ENCODE data around the gene CUL1.
"Not testable (repeated sequence)": the region's sequence is repeated elsewhere in the genome, so short reads cannot be mapped to it uniquely, and the experiment has no call there.

Gene CUL1

DNA sequence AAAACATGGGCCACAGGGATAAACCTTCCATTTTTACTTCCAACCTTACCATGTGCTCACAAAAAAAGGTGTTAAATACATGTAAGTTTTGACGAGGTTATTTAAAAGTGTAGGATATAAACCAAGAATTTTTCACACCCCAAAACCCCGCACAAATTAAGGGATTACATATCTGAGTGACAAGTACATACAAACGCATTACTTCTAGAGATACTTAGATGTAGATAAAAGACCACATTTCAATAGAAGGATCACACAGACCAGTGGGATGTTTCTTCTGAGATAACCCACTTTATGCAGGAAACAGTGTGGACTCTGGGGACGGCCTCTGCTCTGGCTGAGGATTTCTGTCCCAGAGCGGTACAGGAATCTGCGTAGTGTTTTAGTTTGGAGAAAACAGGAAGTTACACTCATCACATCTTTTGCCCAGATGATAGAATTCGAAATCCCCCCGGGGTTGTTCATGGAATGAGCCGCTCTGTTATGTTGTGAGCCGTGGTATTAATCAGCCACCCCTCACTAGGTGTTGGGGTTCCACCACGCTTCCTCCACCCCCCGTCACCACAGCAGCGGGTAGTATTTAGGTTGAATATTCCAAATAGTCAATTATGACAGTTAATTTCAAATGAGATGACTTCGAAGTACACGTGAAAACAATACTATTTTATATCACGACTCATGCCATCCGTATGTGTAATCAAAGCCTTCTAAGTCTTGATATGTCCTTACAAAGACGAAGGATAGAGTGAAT lies 1.3 kb upstream of the CUL1 start:
- DNase-seq, result no peak

DNA sequence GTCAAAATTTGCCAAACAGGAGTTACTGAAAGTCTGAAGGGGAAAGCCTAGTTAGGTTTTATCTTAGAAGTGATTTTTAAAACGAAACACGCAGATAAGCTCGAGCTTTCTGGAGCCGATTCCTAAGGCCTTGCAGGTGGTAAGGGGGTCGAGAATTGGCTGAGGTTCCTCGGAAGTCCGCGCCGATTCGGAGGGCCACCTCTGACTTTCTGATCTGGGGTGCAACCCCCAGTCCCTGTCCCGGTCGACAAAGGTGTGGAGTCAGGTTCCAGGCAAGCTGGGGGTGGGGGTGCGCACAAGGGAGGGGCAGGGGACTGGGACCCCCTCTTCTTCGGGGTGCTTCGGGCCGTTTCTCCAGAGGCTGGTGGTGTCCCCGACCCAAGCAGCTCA lies 701 bp upstream of the CUL1 start:
- DNase-seq, result no peak

DNA sequence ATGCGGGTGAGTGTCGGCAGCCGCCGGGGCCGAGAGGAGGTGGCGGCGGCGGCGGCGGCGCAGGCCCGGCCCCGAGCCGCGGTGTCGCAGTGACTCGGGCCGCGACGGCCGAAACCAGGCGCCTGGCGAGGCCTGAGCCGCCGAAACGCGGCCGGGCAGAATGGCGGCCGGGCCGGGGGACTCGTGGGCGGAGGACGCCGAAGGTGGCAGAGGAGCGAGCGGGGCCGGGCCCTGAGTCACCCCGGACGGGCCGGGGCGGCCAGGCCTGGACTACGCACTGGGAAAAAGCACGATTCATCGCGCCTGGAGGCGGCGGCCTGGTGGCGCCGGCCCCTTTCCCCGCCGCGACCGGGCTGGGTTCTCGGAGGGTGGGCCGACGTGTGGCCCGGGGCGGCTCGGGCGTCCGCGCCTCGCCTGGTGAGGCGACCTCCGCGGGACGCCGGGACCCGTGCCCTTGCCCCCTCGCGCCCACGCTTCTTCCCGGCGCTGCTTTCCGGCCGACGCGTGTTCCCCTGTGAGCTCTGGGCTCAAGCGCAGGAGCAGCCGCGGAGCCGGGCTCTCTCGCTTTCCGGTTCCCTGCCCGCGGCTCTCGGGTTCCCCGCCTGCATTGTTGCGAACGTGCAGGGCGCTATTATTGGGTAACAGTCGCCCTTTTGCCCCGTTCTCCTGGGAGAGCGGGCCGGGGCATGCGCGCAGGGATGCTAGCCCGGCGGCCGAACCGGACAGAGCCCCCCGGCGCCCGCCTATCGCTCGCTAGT lies 500 bp downstream of the CUL1 start:
- no peak for DNase-seq

DNA sequence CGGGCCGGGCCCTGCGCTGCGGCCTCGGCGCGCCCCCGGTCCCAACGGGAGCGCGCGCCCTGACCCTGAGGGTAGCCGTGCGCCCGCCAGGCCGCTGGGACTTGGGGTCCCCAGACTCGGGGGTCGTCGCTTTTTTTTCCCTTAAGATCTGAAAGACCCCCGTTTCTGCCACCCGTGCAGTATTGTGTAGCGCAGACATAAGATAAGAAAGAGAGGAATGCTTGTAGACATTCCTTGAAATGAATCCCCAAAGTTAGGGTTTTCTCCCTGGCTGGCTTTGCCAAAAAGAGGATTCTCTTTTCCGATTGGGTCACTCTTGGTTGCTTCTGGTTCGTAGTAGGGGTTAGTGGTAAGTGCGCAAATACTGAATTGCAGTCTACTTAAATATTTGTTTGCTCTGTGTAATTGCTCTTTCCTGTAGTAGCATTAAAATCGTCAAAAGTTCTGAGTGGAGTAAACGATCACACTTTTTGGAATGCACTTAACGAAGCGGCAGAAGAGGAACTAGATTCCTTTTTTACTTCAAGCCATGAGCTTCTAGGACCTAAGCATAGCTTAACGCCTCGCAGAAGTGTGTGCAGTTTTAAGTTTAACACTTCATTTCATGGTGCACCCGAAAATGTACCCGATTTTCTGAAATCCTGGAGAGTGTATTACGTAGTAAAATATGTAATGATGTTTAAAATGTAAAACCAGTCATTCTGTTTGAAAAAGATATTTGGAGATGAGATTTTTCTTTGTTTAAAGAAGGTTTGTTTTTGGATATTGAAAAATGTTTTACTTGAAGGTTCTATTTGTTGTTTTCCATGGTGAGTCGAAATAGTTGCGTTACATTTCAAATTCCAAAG lies 1.3 kb downstream of the CUL1 start:
- DNase-seq, result no peak

DNA sequence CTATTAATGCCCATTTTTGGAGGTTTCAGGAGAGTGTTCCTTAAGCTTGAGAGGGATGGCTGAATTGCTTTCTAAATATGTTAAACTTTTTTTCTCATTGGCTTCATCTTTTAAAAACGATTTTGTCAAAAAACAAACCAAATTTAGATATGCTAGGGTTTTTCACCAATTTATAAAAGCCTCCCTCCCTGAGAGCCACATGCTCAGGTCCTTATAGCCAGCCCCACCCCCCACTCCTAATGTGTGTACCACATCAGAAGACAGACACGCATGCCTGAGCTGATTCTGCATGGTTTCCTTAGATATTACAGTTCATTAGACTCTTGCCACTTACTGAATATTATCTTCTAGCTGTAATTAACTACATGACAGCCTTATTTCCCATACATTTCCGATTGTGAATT lies 2.0 kb downstream of the CUL1 start:
- DNase-seq, result no peak

DNA sequence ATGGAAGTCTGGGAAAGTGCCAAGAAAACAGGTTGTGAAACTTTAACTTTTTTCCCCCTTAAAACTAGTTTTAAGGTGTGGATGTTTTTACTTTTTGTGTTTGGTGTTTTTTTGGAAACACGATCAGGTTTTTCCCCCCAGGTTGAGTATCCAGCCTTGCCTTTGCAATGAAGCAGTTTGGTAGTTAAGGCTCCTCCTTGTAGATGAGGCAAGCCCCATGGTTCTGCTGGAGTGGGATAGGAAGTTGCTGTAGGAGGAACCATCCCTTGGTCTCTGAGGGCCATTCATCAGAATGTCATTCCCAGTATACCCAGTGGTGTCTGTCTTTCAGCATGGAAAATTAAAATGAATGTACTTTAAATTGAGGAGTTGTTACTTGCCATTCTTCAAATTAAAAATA lies 2.7 kb downstream of the CUL1 start:
- no peak for DNase-seq

DNA sequence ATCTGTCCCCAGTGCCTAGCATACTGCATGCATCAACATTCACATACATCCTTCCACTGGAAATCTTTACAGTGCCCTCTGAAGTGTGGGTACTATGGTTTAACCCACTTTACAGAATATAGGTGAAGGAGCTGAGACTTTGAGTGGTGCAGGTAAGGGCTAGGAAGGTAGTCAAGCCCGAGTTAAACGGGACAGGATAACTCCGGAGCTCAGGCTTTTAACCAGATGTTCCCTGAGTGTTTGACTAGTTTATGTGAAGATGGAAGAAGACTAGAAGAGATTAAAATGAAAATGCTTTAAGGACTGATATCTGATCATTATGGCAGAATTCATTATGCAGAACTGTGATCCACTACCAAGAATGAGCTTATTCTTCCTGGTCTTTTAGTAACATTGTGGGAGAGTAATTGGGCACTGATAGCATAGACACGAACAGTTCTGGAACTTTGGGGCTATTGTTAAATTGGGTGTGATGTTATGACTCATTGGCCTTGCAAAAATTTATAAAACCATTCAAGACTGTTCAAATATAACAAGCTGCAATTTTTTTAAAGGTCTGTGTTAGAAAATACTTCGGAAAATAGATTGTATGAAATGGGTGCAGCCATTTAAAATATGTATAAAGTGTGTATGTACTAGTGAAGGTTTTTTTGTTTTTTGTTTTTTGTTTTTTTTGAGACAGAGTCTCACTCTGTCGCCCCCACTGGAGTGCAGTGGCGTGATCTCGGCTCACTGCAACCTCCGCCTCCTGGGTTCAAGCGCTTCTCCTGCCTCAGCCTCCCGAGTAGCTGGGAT lies 4.4 kb downstream of the CUL1 start:
- DNase-seq, result no peak

DNA sequence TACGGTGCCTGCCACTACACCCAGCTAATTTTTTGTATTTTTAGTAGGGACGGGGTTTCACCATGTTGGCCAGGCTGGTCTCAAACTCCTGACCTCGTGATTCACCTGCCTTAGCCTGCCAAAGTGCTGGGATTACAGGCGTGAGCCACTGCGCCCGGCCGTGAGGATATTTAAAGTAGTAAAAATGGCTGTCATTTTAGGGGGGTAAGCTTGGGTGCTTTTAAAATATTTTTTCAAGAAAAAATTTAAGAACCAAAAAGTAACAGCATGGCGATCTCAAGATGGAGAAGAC lies 4.9 kb downstream of the CUL1 start:
- DNase-seq, result not testable (repeated sequence)

DNA sequence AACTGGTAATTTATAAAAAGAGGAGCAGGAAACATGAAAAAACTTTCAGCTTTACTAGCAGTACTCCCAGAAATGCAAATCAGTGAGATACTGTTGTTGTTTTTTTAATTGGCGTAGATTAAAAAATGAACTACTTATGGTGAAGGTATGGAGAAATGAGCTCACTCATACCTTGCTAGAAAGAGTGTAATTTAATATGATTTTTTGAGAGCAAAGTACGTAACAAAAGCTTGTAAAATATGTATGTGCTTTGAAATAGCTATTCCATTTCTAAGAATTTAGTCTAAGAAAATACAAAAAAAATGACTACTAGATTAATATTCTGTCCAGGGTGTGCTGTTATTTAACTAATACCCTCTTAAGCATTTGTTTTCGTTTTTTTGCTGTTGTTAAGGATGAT lies 5.5 kb downstream of the CUL1 start:
- no peak for DNase-seq

DNA sequence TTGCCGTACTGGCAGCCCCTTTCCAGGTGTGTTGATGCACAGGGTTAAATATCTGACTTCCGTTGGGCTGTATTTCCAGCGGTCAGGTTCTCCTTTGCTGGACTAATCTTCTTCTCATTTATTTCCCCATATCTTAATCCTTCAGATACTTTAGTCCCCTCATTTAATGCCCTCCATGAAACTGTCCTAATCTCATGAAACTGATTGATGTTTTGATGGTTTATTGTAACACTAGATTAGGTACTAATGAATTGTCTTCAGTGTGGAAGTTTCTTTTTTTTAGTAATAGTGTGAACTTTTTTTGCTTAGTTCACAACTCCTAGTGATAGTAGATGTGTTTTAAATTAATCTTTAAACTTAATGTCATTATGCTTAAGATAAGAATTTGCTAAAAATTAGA lies 6.3 kb downstream of the CUL1 start:
- DNase-seq, result no peak

DNA sequence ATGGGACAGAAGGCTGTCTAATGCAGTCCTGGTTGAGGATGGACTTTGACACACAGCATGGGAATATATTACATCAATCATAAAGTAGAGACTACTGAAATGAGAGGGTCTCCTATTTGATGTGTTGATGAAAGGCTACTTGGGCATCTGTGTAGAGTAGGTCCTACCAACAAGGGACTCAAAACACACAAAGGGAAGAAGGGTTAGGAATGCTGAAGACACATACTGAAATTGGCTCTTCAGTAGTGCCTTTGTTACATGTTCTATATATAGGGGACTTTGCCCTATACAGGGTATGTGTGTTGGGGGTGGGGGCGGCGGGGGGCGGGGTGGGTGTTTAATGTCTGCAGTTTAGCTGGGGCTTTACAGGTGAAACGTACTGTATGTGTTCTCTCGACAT lies 7.7 kb downstream of the CUL1 start:
- DNase-seq, result no peak

DNA sequence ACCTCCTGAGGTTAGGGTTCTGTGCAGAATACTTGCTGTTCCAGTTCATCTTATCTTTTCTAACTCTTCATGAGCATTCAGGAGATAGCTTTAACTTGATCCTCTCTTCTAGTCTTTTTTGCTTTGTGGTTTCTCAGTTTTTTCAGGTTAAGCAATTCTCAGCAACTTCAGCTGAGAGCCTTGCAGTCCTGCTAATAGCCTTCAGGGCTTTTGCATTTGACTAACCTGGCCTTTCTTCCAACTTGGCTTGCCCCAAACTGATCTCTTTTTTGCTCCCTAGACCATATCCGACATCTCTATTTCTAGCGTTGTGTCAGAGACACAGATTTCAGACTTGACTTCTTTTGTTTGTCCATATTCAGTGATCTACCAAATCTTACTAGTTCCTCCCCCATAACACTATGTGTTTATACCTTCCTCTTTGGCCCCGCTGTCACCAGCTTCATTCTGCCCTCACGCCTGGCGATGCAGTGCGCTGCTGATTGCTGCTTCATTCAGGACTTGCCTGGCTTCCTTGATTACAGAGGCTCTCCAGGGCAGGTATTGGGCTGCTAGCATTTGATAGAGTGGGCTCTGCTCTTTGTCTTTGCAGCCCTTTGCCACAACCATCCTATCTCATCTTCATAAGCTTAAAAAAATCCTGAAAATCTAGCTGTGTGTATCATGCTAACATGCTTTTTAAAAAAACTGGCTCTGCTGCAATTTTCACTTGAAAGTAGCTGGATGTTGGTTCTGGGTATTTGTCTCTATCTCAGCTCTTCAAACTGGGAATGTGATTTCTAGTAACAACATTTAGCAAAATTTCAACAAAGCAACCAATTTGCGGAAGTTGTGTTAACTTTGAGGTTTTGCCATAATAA lies 9.6 kb downstream of the CUL1 start:
- no peak for DNase-seq

DNA sequence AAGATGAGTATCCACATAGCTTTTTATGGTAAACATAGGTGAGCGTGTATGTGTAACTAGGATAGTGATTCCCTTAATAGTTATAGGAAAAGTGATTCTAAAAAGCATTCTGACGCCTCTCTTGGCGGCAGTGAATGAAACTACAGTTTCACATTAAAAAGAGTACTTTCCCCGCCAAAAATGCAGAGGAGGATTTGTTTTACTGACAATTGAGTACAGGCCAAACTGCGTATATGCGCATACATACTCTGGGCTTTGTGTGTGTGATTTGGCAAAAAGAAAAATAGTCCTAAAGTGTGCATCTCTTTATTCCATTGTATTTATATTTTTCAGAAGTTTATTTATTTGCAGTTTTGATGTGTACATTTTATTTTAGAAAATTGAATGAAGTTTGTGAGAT lies 10.3 kb downstream of the CUL1 start:
- no peak for DNase-seq

DNA sequence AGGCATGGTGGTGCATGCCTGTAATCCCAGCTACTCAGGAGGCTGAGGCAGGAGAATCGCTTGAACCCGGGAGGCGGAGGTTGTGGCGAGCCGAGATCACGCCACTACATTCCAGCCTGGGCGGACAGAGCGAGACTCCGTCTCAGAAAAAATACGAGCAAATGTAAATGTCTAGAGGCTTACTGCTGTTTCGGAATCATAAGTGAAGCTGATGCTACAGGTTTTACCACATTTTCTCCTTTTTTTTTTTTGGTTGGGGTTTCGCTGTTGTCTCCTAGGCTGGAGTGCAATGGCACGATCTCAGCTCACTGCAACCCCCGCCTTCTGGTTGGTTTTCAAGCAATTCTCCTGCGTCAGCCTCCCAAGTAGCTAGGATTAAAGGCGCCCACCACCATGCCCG lies 11.7 kb downstream of the CUL1 start:
- DNase-seq, result not testable (repeated sequence)

DNA sequence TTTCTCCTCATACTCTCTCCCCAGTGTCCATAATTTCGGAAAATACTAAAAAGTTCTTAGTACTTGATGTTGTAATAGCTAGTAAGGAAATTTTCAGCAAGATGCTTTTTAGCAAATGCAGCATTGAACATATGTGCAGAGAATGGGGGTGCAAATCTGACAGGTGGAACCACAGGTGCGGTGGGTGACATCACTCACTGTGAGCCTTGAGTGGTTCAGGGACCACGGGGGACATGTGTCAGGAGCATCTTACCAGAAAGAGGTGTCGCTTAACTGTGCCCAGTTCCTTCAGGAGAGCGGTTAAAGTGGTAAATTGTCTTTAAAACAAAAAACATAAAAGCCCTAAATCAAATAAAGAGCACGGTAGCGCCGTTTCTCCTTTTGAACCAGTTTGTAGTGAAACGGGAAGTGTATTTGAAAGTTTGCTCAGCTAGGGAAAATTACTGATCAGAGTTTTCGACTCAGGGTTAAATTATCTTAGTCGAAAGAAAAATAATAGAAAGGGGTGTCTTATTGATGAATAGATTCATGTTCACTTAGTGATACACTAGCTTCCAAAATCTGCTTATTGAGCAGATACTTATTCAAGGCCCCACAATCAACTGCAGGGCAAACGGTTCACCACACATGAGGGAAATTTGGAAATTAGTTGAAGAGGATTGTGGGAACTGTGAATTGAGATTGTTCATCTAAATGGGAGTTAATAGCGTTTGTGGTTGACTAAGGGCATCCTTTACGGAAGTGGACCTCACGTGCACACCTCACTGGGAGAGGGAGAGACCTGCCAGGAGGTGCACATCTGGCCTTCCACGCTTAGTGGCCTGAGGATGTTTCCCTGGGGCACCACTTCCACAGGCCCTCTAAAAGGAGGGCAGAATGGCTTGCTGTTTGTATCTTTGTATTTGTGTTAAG lies 12.7 kb downstream of the CUL1 start:
- no peak for DNase-seq

DNA sequence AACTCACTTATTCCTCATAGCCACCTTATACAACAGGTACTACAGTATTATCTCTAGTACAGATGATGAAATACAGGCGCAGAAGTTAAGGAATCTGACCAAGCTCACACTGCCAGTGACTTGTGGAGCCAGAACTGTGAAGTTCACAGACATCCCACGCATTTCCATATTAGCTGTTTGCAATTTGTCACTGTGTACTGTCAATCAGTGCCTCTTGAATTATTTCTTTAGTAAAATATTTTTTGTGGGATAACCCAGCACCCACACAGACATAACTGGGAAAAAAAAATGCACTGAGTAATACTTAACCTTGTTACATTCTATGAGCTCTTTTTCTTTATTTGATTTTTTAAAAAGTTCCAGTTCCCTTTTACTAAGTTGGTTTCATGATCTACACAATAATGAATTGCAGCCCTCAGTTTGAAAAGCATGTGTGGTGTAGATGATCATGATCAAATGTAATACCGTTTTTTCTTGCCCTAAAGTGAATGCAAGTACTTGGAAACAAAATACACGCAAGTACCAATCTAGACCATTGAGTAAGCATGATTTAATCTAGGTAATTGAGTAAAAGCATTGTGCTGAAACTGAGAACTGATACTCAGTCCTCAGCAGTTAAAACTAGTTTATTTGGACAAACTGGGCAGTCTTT lies 14.1 kb downstream of the CUL1 start:
- DNase-seq, result no peak

DNA sequence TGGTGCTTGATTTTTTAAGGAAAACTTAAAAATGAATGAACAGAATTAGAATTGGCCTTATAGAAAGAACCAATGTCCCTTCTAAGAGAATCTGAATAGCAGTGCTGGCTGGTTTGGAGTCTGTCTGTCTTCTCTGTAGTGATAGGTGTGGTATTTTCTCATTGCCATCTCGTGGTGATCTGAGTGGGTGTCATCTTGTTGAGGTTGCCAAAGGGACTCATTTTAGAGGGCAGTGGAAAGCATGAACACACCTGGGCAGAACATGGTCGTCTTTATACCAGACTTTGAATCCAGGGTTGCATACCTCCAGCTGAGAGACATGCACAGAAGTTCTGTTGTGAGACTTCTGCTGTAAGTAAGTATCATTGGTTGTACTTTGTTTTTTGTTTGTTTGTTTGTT lies 15.8 kb downstream of the CUL1 start:
- no peak for DNase-seq

DNA sequence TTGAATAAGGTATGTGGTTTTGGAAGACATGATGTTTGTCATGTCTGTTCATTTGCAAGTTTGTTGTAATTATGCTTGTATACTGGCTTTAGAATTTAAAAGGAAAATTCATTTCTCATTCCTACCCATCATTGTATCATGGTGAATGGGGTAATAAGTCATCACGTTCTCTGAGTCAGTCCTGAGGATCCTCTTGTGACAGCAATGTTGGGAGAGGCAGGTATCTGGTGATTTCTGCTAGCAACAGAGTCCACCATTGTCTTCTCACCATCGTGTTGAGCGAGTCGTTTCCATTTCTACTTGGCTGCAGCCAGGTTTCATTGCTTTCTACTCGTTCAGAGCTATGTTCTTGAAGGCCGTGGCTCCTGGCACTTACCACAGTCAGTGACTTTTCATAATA lies 16.3 kb downstream of the CUL1 start:
- DNase-seq, result no peak

DNA sequence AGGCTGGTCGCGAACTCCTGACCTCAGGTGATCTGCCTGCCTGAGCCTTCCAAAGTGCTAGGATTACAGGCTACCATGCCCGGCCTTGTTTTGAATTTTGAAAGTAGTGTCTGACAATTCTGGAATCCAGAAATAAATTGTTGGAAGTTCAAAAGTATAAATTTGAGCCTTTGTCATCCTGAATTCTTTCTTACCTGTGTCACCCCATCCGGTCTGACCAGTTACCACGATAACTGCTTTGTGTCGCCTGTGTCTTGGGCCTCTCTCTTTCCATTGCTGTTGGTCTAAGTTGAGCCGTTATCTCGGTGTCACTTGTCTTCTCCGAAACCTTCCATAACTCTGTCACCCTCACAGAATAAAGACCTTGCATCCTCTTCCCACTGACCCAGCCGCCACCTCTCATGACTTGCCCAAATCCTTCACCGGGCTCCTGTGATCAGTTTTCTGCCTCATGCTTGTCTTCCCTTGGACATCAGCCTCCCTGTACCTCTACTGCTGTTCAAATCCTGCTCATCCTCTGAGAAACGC lies 18.6 kb downstream of the CUL1 start:
- DNase-seq, result no peak

DNA sequence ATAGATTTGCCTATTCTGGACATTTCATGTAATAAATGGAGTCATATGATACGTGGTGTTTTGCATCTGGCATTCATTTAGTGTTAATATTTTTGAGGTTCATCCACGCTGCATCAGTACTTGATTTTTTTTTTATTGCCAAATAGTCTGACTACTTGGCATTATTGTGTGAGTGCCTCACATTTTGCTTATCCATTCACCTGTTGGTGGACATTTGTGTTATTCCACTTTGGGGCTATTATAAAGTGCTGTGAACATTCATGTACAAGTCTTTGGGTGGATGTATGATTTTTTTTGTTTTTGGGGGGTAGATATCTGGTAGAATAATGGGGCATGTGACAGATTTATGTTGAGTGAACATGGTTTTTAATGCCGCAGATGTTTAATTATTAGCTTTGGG lies 19.7 kb downstream of the CUL1 start:
- no peak for DNase-seq
